Progenitor cell of endocrine pancreas (in vitro differentiated cells): ENCODE measurements around the gene NPHP1. TPM values are rescaled to one million over a fixed set of nuclear protein-coding genes. Genes with fewer than 3 reads are reported as not detected.

Experiments used
- DNase-seq: peaks from one replicate; pipeline ENCODE4 v3.0.0; 2021; ENCODE audit warnings: low spot score; ENCODE audit not compliant: unreplicated experiment
- H3K27ac Mint-ChIP-seq: 2 replicates; pipeline ENCODE4 v1.8.0; 2021; ENCODE audit warnings: mild to moderate bottlenecking, moderate library complexity, mixed read lengths
- H3K27me3 Mint-ChIP-seq: 2 replicates; pipeline ENCODE4 v1.8.0; 2021; ENCODE audit warnings: mixed read lengths
- H3K36me3 Mint-ChIP-seq: 2 replicates; pipeline ENCODE4 v1.8.0; 2022; ENCODE audit warnings: mixed read lengths; ENCODE audit not compliant: insufficient read depth
- H3K4me1 Mint-ChIP-seq: 2 replicates; pipeline ENCODE4 v1.8.0; 2021; ENCODE audit warnings: low read depth, mixed read lengths
- H3K4me3 Mint-ChIP-seq: 2 replicates; pipeline ENCODE4 v1.8.0; 2021; ENCODE audit warnings: low read depth, mild to moderate bottlenecking, moderate library complexity, mixed read lengths
- H3K9me3 Mint-ChIP-seq: 2 replicates; pipeline ENCODE4 v1.8.0; 2021; ENCODE audit warnings: low read depth, mixed read lengths
- total RNA-seq: library from RNA; stranded (reverse); gene quantifications from 2 replicates; pipeline ENCODE4 v1.2.1, GENCODE V29; 2021
- TF ChIP-seq, protein P1 (sequence below): fragments of 200-600 bp; sonication (generic); IDR thresholded peaks from one replicate; pipeline ENCODE4 v1.5.0; 2021; ENCODE audit warnings: antibody characterized with exemption, mild to moderate bottlenecking; ENCODE audit not compliant: unreplicated experiment

Gene NPHP1
- total RNA-seq, 1 donor from 2014 or later: 13.5 TPM

DNA sequence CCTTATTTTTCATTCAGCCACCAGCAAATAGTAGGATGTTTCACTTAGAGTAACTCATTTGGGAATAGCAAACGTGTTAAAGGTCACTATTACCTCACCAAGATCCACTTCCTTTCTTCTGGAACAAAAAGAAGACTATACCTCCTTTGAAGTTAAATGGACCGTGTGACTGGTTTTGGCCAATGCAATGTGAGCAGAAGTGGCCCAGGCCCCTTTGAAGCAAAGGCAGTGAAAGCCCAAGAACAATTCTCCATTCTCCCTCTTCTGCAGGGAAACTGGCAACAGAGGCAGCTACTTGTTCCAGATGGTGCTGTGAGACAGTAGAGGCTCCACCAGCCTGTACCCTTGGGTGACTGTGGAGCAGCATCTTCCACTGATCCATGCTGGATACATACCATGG is 77.9 kb downstream of the NPHP1 start:
- Mint-ChIP-seq H3K27ac (no peak overlapping the region), H3K9me3 (no peaks in the 10 kb centered on the region), H3K36me3 (peaks cover 2% of the 10 kb centered on the region), H3K4me3 (no peak overlapping the region), H3K4me1 (peaks cover 3% of the 10 kb centered on the region), H3K27me3 (no peaks in the 10 kb centered on the region)
- no peak for DNase-seq
- TF ChIP-seq, protein P1, sequence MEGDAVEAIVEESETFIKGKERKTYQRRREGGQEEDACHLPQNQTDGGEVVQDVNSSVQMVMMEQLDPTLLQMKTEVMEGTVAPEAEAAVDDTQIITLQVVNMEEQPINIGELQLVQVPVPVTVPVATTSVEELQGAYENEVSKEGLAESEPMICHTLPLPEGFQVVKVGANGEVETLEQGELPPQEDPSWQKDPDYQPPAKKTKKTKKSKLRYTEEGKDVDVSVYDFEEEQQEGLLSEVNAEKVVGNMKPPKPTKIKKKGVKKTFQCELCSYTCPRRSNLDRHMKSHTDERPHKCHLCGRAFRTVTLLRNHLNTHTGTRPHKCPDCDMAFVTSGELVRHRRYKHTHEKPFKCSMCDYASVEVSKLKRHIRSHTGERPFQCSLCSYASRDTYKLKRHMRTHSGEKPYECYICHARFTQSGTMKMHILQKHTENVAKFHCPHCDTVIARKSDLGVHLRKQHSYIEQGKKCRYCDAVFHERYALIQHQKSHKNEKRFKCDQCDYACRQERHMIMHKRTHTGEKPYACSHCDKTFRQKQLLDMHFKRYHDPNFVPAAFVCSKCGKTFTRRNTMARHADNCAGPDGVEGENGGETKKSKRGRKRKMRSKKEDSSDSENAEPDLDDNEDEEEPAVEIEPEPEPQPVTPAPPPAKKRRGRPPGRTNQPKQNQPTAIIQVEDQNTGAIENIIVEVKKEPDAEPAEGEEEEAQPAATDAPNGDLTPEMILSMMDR: no peak

- H3K4me3 Mint-ChIP-seq: no peak overlapping the region
Observed at GRCh38 chr2:110126086-110126773, 78.6 kb downstream of the NPHP1 start.

DNA sequence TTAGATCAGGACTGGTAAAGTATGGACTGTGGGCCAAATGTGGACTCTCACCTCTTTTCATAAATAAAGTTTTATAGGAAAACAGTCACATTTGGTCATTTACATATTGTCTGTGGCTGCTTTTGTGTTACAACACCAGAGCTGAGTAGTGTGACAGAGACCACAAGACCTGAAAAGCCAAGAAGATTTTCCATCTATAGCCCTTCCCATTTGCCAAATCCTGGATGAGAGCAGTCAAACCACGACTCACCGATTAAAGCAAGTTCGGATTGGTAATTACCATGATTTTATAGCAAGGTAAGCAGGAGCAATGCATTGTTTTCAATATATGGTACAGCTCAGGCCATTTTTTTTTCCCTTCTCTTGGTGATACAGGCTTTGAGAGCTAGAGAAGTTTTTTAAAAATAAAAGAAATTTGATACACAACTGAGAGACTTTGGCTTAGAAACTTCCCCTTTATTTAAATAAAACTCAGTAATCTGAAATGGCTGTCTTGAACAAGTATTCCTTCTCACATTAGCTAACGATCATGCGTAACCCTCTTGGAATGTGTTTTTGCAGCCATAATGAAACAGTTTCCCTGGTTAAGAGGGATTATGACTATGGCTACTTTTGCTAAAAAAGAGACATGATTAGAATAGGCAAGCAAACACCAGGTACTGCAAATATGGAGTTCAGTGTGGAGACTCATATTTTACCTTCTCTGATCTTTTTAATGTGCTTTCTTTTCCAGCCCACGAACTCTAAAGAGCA is 79.7 kb downstream of the NPHP1 start:
- Mint-ChIP-seq H3K36me3 (no peaks in the 10 kb centered on the region), H3K27ac (no peak overlapping the region), H3K4me1 (no peaks in the 10 kb centered on the region), H3K4me3 (no peak overlapping the region), H3K27me3 (peaks cover 5% of the 10 kb centered on the region), H3K9me3 (no peaks in the 10 kb centered on the region)
- DNase-seq: no peak
- TF ChIP-seq, protein P1: no peak

More at GRCh38 chr2:110126086-110126773, 78.6 kb downstream of the NPHP1 start:
- peaks cover 3% of the 10 kb centered on the region for H3K4me1 Mint-ChIP-seq
- no peaks in the 10 kb centered on the region for H3K9me3 Mint-ChIP-seq
- H3K27me3 Mint-ChIP-seq: no peaks in the 10 kb centered on the region
- TF ChIP-seq, protein P1: no peak
- no peak for DNase-seq
- H3K27ac Mint-ChIP-seq: no peak overlapping the region
- peaks cover 2% of the 10 kb centered on the region for H3K36me3 Mint-ChIP-seq

DNA sequence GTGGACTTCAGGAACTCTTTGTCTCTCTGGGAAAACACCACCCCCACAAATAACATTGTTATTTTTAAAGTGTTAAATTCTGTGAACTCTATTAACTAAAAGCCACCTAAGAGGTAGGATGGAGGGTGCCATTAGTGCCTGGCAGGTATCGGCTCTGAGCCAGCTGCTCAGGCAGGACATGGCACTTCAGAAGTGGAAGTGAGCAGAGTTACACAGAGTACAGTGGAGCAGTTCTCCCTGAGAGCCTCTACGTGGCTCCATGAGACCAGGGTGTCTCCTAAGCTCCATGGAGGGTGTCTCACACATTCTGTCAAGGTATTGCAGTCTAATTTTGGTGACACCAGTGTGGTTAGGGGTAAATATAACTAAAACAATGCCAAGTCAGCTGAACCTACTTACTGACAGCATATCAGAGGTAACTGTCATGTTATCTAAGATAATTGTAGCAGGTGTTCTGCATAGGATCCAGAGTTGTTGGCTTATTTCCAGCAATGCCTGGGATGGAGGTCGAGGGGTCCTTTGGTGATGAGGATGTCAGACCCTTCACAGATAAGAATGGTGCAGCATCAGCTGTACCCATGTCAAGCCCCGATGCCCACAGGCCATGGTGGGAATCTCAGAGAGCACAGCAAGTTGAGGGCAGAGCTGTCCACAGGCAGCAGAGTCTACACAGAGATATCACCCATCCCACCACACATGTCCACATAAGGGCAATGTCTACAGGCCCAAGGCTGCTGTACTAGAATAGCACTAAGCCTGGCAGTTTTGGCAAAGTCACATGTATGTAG is 80.6 kb downstream of the NPHP1 start:
- Mint-ChIP-seq H3K9me3 (no peaks in the 10 kb centered on the region), H3K27me3 (peaks cover 12% of the 10 kb centered on the region), H3K36me3 (no peaks in the 10 kb centered on the region), H3K4me3 (no peak overlapping the region), H3K27ac (no peak overlapping the region), H3K4me1 (no peaks in the 10 kb centered on the region)
- TF ChIP-seq, protein P1: no peak
- DNase-seq: no peak

DNA sequence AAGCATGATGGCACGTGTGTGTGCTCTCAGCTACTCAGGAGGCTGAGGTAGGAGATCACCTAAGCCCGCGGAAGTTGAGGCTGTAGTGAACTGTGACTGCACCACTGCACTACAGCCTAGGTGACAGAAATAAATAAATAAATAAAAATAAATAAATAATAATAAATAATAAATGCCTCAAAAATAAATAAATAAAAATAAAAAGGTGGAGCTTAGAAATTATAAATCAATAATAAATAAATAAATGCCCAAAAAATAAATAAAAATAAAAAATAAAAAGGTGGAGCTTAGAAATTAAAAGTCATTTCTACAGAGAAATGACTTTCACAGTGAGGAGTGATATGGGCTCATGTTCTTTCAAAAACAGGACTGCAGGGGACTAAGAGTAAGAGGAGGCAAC is 83.2 kb downstream of the NPHP1 start:
- TF ChIP-seq, protein P1: no peak
- no peak overlapping the region for H3K4me3 Mint-ChIP-seq
- DNase-seq: no peak
- no peaks in the 10 kb centered on the region for H3K36me3 Mint-ChIP-seq
- H3K9me3 Mint-ChIP-seq: no peaks in the 10 kb centered on the region
- no peak overlapping the region for H3K27ac Mint-ChIP-seq
- no peaks in the 10 kb centered on the region for H3K4me1 Mint-ChIP-seq
- peaks cover 34% of the 10 kb centered on the region for H3K27me3 Mint-ChIP-seq
